GM12878 (cell line): ENCODE measurements around the gene RFPL1. TPM values are rescaled to one million over a fixed set of nuclear protein-coding genes. Genes with fewer than 3 reads are reported as not detected.
A peak's percentile ranks its signal among the peaks of the same experiment; 100 is the strongest.

Experiments used
- ATAC-seq: fragments of 200-7000 bp; cut with Tn5 transposase; 3 replicates; pipeline ENCODE4 v1.9.1; 2020; ENCODE audit warnings: mild to moderate bottlenecking, moderate library complexity
- BruUV-seq: library from RNA; stranded (reverse); fragments of 400-500 nt; replicated peaks from 2 replicates; lab custom pipeline; 2021; lab: Mats Ljungman, UMichigan
- CTCF ChIA-PET: fragments of 300-600 bp; sonication (Branson Sonifier 250); formaldehyde crosslinking; extraction: SDS; loops from one replicate; lab custom pipeline; 2021; ENCODE audit warnings: inconsistent platforms; lab: Yijun Ruan, JAX
- POLR2A ChIA-PET: fragments of 350-600 bp; formaldehyde crosslinking; extraction: SDS; loops from one replicate; lab custom pipeline; 2021; ENCODE audit warnings: inconsistent platforms; lab: Charles Lee
- RAD21 ChIA-PET: fragments of 300-600 bp; sonication (Branson Sonifier 250); formaldehyde crosslinking; loops from one replicate; lab custom pipeline; 2023; ENCODE audit warnings: antibody characterized with exemption; ENCODE audit not compliant: unreplicated experiment; lab: Charles Lee
- SMC1A ChIA-PET: fragments of 300-600 bp; sonication (Branson Sonifier 250); formaldehyde crosslinking; loops from one replicate; lab custom pipeline; 2023; ENCODE audit not compliant: unreplicated experiment, uncharacterized antibody; lab: Charles Lee
- DNase-seq: peaks from one replicate; pipeline ENCODE4 v3.0.0-alpha.2; 2011; ENCODE audit warnings: low read depth, low spot score
- FAIRE-seq: peaks from 3 replicates; lab custom pipeline; 2011; peaks lifted over from hg19 to GRCh38; lab: Jason Lieb, UNC
- H2AFZ ChIP-seq: 2 replicates; pipeline ENCODE4 v1.6.0; 2011; ENCODE audit warnings: low read depth, low read length, control low read depth; ENCODE audit not compliant: control insufficient read depth
- H3K27ac ChIP-seq: 2 replicates; pipeline ENCODE4 v1.5.1; 2011; ENCODE audit warnings: control low read depth; ENCODE audit not compliant: control insufficient read depth, insufficient read depth
- H3K27me3 ChIP-seq, 2 experiments: replicated peaks in 1 of 2; 2 replicates each; pipeline versions ENCODE4 v1.6.0 to v1.6.1; 2011; ENCODE audit warnings: low read length in 1 of 2; ENCODE audit not compliant: control insufficient read depth in 2 of 2, insufficient read depth in 2 of 2
- H3K36me3 ChIP-seq, 2 experiments: 2 replicates each; pipeline ENCODE4 v1.5.1; 2011; ENCODE audit warnings: low read length in 1 of 2; ENCODE audit not compliant: control insufficient read depth in 2 of 2, insufficient read depth in 2 of 2
- H3K4me1 ChIP-seq: 2 replicates; pipeline ENCODE4 v1.6.1; 2011; ENCODE audit warnings: mild to moderate bottlenecking, low read length, moderate library complexity, mixed read lengths; ENCODE audit not compliant: control insufficient read depth, insufficient read depth
- H3K4me2 ChIP-seq: 2 replicates; pipeline ENCODE4 v1.6.0; 2011; ENCODE audit warnings: control low read depth; ENCODE audit not compliant: control insufficient read depth, insufficient read depth
- H3K4me3 ChIP-seq: fragments of 200-600 bp; sonication (generic); 2 replicates; pipeline ENCODE4 v1.5.1; 2016
- H3K79me2 ChIP-seq: 2 replicates; pipeline ENCODE4 v1.6.0; 2011; ENCODE audit warnings: low read length; ENCODE audit not compliant: control insufficient read depth, insufficient read depth
- H3K9ac ChIP-seq: 2 replicates; pipeline ENCODE4 v1.8.0; 2011; ENCODE audit warnings: low read length, control low read depth, mixed read lengths; ENCODE audit not compliant: control insufficient read depth, insufficient read depth
- H3K9me3 ChIP-seq: replicated peaks from 3 replicates; pipeline ENCODE4 v1.5.1; 2011; ENCODE audit warnings: mild to moderate bottlenecking, low read length; ENCODE audit not compliant: control insufficient read depth, insufficient read depth
- H4K20me1 ChIP-seq: 2 replicates; pipeline ENCODE4 v1.6.0; 2011; ENCODE audit not compliant: control insufficient read depth, insufficient read depth
- ATF7 ChIP-seq: fragments of 450-650 bp; IDR thresholded peaks from 2 replicates; pipeline ENCODE4 v1.6.1; 2016; ENCODE audit warnings: low read depth, mild to moderate bottlenecking
- BACH1 ChIP-seq: fragments of 450-650 bp; IDR thresholded peaks from 2 replicates; pipeline ENCODE4 v1.6.1; 2017; ENCODE audit warnings: mild to moderate bottlenecking, borderline replicate concordance
- HDAC6 ChIP-seq: fragments of 200-600 bp; sonication (generic); IDR thresholded peaks from one replicate; pipeline ENCODE4 v1.8.0; 2017; ENCODE audit warnings: antibody characterized with exemption; ENCODE audit not compliant: unreplicated experiment
- JUNB ChIP-seq: IDR thresholded peaks from 2 replicates; pipeline ENCODE4 v1.6.1; 2016; ENCODE audit warnings: antibody characterized with exemption, mild to moderate bottlenecking
- KLF5 ChIP-seq: fragments of 450-650 bp; IDR thresholded peaks from 2 replicates; pipeline ENCODE4 v1.6.1; 2014; ENCODE audit warnings: mild to moderate bottlenecking; ENCODE audit not compliant: partially characterized antibody
- MTA3 ChIP-seq: IDR thresholded peaks from 2 replicates; pipeline ENCODE4 v1.6.1; 2012; ENCODE audit warnings: low read length, inconsistent platforms, borderline replicate concordance
- NFIC ChIP-seq: IDR thresholded peaks from 2 replicates; pipeline ENCODE4 v1.6.1; 2012; ENCODE audit warnings: low read depth, mild to moderate bottlenecking, inconsistent platforms, low read length, moderate library complexity
- NR2C1 ChIP-seq: fragments of 450-650 bp; IDR thresholded peaks from 2 replicates; pipeline ENCODE4 v1.6.1; 2017; ENCODE audit warnings: antibody characterized with exemption, mild to moderate bottlenecking, moderate library complexity
- RB1 ChIP-seq: fragments of 450-650 bp; formaldehyde crosslinking; IDR thresholded peaks from 2 replicates; pipeline ENCODE4 v1.6.1; 2017; ENCODE audit warnings: mild to moderate bottlenecking, borderline replicate concordance
- STAT1 ChIP-seq: fragments of 450-650 bp; conservative IDR thresholded peaks from 2 replicates; pipeline ENCODE4 v1.6.1; 2014; ENCODE audit warnings: antibody characterized with exemption, mild to moderate bottlenecking
- ZNF384 ChIP-seq: IDR thresholded peaks from 2 replicates; pipeline ENCODE4 v1.6.1; 2012; ENCODE audit warnings: low read depth, mild to moderate bottlenecking, low read length, improper control_type of control experiment, borderline replicate concordance
- WGBS: methylation state at CpG from one replicate; pipeline ENCODE4 v1.1.6; 2016; ENCODE audit warnings: low lambda C conversion rate; ENCODE audit not compliant: insufficient replicate concordance, insufficient coverage; ENCODE audit errors: missing lambda C conversion rate; 5-methylcytosine and 5-hydroxymethylcytosine counted together
- in situ Hi-C: fragments of 300-500 bp; cut with MboI; formaldehyde crosslinking; loops from 9 replicates; pipeline ENCODE4 v1.14.3; 2018; ENCODE audit warnings: mixed read lengths
- intact Hi-C: fragments of 100-400 bp; cut with micrococcal nuclease; formaldehyde crosslinking; loops from one replicate; pipeline ENCODE4 v1.14.2; 2022; ENCODE audit not compliant: unreplicated experiment
- polyA plus RNA-seq, 11 experiments: library from polyadenylated mRNA; depleted of rRNA in 4 of 11; unstranded in 6 of 11; stranded (reverse) in 5 of 11; fragments of >200 nt; fragmentation: Nextera tagmentation in 4 of 11; fragmentation: Illumina TruSeq in 1 of 11; extraction: Ambion mirVana in 4 of 11; extraction: Trizol in 1 of 11; gene quantifications; 1 replicate in 1 of 11; 2 replicates in 10 of 11; pipeline versions ENCODE4 v1.2.1 to v1.2.3, GENCODE V29; 2011 to 2016; ENCODE audit warnings: inconsistent platforms in 2 of 11, missing spikeins in 2 of 11, low read depth in 1 of 11
- total RNA-seq, 4 experiments: library from RNA; depleted of rRNA in 3 of 4; stranded (reverse); fragments of >200 nt in 3 of 4; fragmentation: Illumina TruSeq in 1 of 4; extraction: Trizol in 1 of 4; gene quantifications; 2 replicates each; pipeline versions ENCODE4 v1.2.1 to v1.2.3, GENCODE V29; 2013 to 2021
- TF ChIP-seq, protein P1 (sequence below): fragments of 450-650 bp; IDR thresholded peaks from 2 replicates; pipeline ENCODE4 v1.6.1; 2014; ENCODE audit warnings: mild to moderate bottlenecking

The RFPL1 gene
- total and polyA plus RNA-seq, 10 of the 15 experiments (the other 5 are each of a cell fraction or from before 2014, with no cell fraction given) = 0.13 TPM; not detected in 9

DNA sequence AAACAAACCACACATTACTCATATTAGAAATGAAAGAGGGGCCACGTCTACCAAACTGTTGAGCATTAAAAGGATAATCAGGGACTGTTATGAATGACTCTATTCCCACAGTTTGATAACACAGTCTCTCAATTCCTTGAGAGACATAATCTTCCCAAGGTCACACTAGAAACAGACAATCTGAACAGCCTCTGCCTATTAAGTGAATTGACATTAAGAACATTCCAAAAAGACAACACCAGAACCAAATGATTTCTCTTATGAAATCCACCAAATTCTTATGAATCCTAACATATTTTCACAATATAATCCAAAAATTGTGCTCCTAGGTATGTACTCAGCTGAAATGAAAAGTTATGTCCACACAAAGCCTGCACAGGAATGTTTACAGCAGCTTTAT lies 4.6 kb downstream of the RFPL1 start:
- no TSS peak for BruUV-seq
- RAD21 ChIA-PET = no interaction called here
- in situ Hi-C loops = no loop called here
- SMC1A ChIA-PET = no interaction called here
- no peak overlapping the region for H3K27ac ChIP-seq
- TF ChIP-seq JUNB (peak; percentile 16; the same call in 1 of the 2 replicates), RB1 (no peak)
- no peaks in the 10 kb centered on the region; a peak in 1 of 4 replicates for H3K27me3 ChIP-seq
- no peaks in the 10 kb centered on the region for H3K79me2 ChIP-seq
- POLR2A ChIA-PET = no interaction called here
- CTCF ChIA-PET = interaction anchor here (0.6 kb wide), 1 partner anchor 26 kb away, joined by 4 read pairs; no protein-coding TSS in a partner anchor
- 0% methylated on average over 1 of the region's 1 CpG for WGBS
- no peak for DNase-seq
- no peak overlapping the region for H3K4me3 ChIP-seq
- no peaks in the 10 kb centered on the region for H3K9me3 ChIP-seq
- FAIRE-seq = no peak
- H3K36me3 ChIP-seq = no peaks in the 10 kb centered on the region
- intact Hi-C loops = no loop called here
- H4K20me1 ChIP-seq = no peaks in the 10 kb centered on the region
- no peak overlapping the region for H3K9ac ChIP-seq
- no peak overlapping the region for H3K4me2 ChIP-seq
- ATAC-seq = no peak
- H2AFZ ChIP-seq = no peak overlapping the region
- H3K4me1 ChIP-seq = no peaks in the 10 kb centered on the region

DNA sequence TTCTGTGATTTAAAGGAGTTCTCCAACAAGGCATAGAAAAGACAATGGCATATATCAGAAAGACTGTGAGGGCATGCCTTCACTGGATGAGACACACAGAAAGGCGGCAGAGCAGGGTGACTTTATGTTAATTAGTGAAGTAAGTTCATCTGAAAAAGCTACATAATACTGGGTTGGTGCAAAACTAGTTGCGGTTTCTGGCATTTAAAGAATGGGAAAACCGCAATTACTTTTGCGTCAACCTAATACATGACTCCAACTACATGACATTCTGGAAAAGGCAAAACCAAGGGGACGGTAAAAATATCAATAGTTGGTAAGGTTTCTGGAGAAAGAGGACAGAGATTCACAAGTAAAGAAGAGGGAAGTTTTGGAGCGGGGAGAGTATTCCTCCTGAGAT lies 5.1 kb downstream of the RFPL1 start:
- FAIRE-seq = no peak
- Histone ChIP-seq H3K27ac (no peak overlapping the region), H3K36me3 (no peaks in the 10 kb centered on the region), H3K4me2 (no peak overlapping the region)
- BruUV-seq = no TSS peak
- 52% methylated on average over 6 of the region's 6 CpGs for WGBS
- TF ChIP-seq KLF5 (no peak), ATF7 (no peak), HDAC6 (no peak), MTA3 (no peak), STAT1 (no peak), BACH1 (no peak), NFIC (no peak), NR2C1 (no peak), ZNF384 (no peak)
- TF ChIP-seq, protein P1, sequence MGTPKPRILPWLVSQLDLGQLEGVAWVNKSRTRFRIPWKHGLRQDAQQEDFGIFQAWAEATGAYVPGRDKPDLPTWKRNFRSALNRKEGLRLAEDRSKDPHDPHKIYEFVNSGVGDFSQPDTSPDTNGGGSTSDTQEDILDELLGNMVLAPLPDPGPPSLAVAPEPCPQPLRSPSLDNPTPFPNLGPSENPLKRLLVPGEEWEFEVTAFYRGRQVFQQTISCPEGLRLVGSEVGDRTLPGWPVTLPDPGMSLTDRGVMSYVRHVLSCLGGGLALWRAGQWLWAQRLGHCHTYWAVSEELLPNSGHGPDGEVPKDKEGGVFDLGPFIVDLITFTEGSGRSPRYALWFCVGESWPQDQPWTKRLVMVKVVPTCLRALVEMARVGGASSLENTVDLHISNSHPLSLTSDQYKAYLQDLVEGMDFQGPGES = no peak
- TF ChIP-seq, all 136 proteins: peak for 0
- RAD21 ChIA-PET = no interaction called here
- intact Hi-C loops = no loop called here
- CTCF ChIA-PET = interaction anchor here (0.6 kb wide), 1 partner anchor 26 kb away, joined by 4 read pairs; no protein-coding TSS in a partner anchor
- Histone ChIP-seq H3K9ac (no peak overlapping the region), H3K79me2 (no peaks in the 10 kb centered on the region), H3K4me1 (no peaks in the 10 kb centered on the region), H3K27me3 (no peaks in the 10 kb centered on the region; a peak in 1 of 4 replicates), H2AFZ (no peak overlapping the region), H3K9me3 (no peaks in the 10 kb centered on the region), H4K20me1 (no peaks in the 10 kb centered on the region), H3K4me3 (no peak overlapping the region)
- in situ Hi-C loops = no loop called here
- POLR2A ChIA-PET = no interaction called here
- no peak for DNase-seq
- no peak for ATAC-seq
- SMC1A ChIA-PET = no interaction called here
